ENCODE measurements around the gene NFASC.

Gene NFASC

GRCh38 chr1:205067031-205067430 is 196.4 kb downstream of the NFASC start:
- TF ChIP-seq EZH2phosphoT487 (IDR thresholded peaks at IDR 0.05; ENCODE audit: borderline replicate concordance, low read length) (no peak), CTCF (IDR thresholded peaks at IDR 0.05; ENCODE audit: low read depth, low read length, poor library complexity, severe bottlenecking) (no peak)
- Histone ChIP-seq H3K4me1 (ENCODE audit: control insufficient read depth, low read length) (no peaks in the 10 kb centered on the region), H3F3A (ENCODE audit: control insufficient read depth, insufficient read depth) (no peaks in the 10 kb centered on the region), H3K9me3 (ENCODE audit: control insufficient read depth, insufficient read depth, low read length) (no peaks in the 10 kb centered on the region), H3K27ac (ENCODE audit: low read depth, low read length) (no peak overlapping the region), H3K9me2 (replicated peaks; ENCODE audit: control insufficient read depth, low read length) (no peaks in the 10 kb centered on the region), H3K4me2 (ENCODE audit: low read length) (no peak overlapping the region), H4K20me1 (ENCODE audit: control insufficient read depth, insufficient read depth, low read depth, low read length) (no peaks in the 10 kb centered on the region), H3K27me3 (ENCODE audit: control insufficient read depth, low read length) (no peaks in the 10 kb centered on the region), H3K4me3 (ENCODE audit: low read length) (no peak overlapping the region), H3K79me2 (ENCODE audit: control insufficient read depth, low read length) (no peaks in the 10 kb centered on the region), H3K36me3 (ENCODE audit: control insufficient read depth, low read length) (no peaks in the 10 kb centered on the region)

GRCh38 chr1:205068001-205068400 is 197.3 kb downstream of the NFASC start:
- H3K4me1 ChIP-seq (ENCODE audit: control insufficient read depth, low read length): no peaks in the 10 kb centered on the region
- TF ChIP-seq EZH2phosphoT487 (IDR thresholded peaks at IDR 0.05; ENCODE audit: borderline replicate concordance, low read length) (no peak), CTCF (IDR thresholded peaks at IDR 0.05; ENCODE audit: low read depth, low read length, poor library complexity, severe bottlenecking) (no peak)
- H3K36me3 ChIP-seq (ENCODE audit: control insufficient read depth, low read length): no peaks in the 10 kb centered on the region

GRCh38 chr1:205068457-205069040 is 197.9 kb downstream of the NFASC start:
- Histone ChIP-seq H3K27me3 (ENCODE audit: control insufficient read depth, low read length) (no peaks in the 10 kb centered on the region), H3K9me3 (ENCODE audit: control insufficient read depth, insufficient read depth, low read length) (no peaks in the 10 kb centered on the region), H3K9me2 (replicated peaks; ENCODE audit: control insufficient read depth, low read length) (no peaks in the 10 kb centered on the region), H3K27ac (ENCODE audit: low read depth, low read length) (no peak overlapping the region), H3K4me3 (ENCODE audit: low read length) (no peak overlapping the region), H3K79me2 (ENCODE audit: control insufficient read depth, low read length) (no peaks in the 10 kb centered on the region), H3K4me1 (ENCODE audit: control insufficient read depth, low read length) (no peaks in the 10 kb centered on the region), H3K36me3 (ENCODE audit: control insufficient read depth, low read length) (no peaks in the 10 kb centered on the region), H3K4me2 (ENCODE audit: low read length) (no peak overlapping the region), H4K20me1 (ENCODE audit: control insufficient read depth, insufficient read depth, low read depth, low read length) (no peaks in the 10 kb centered on the region), H3F3A (ENCODE audit: control insufficient read depth, insufficient read depth) (no peaks in the 10 kb centered on the region)
- no peak for TF ChIP-seq CTCF (IDR thresholded peaks at IDR 0.05; ENCODE audit: low read depth, low read length, poor library complexity, severe bottlenecking)
- TF ChIP-seq EZH2phosphoT487 (IDR thresholded peaks at IDR 0.05; ENCODE audit: borderline replicate concordance, low read length): no peak

More at GRCh38 chr1:205068001-205068400, 197.3 kb downstream of the NFASC start:
- Histone ChIP-seq H3K9me3 (ENCODE audit: control insufficient read depth, insufficient read depth, low read length) (no peaks in the 10 kb centered on the region), H3K4me3 (ENCODE audit: low read length) (no peak overlapping the region), H3K79me2 (ENCODE audit: control insufficient read depth, low read length) (no peaks in the 10 kb centered on the region), H3K9me2 (replicated peaks; ENCODE audit: control insufficient read depth, low read length) (no peaks in the 10 kb centered on the region), H4K20me1 (ENCODE audit: control insufficient read depth, insufficient read depth, low read depth, low read length) (no peaks in the 10 kb centered on the region), H3K4me2 (ENCODE audit: low read length) (no peak overlapping the region), H3F3A (ENCODE audit: control insufficient read depth, insufficient read depth) (no peaks in the 10 kb centered on the region), H3K27ac (ENCODE audit: low read depth, low read length) (no peak overlapping the region), H3K27me3 (ENCODE audit: control insufficient read depth, low read length) (no peaks in the 10 kb centered on the region)
